ENCODE results near the gene HBG2.
"Not testable (repeated sequence)": the region's sequence is repeated elsewhere in the genome, so short reads cannot be mapped to it uniquely, and the experiment has no call there.

Gene HBG2

GRCh38 chr11:5254646-5255413, at the start of gene HBG2:
Gene HBG2 (minus strand): TSS chr11:5254781. CDS start chr11:5254728, 53 bp downstream.
- not testable (repeated sequence) for DNase-seq

- no peak for DNase-seq
Observed at GRCh38 chr11:5304046-5304445, 49.5 kb upstream of the HBG2 start.

- no peak for DNase-seq
Observed at GRCh38 chr11:5303626-5304025, 49.0 kb upstream of the HBG2 start.

GRCh38 chr11:5301846-5302245, 47.3 kb upstream of the HBG2 start, which contains the start of gene OR51B4:
Gene OR51B4 (minus strand): TSS chr11:5301946. CDS start chr11:5301946, 0 bp downstream.
- no peak for DNase-seq

GRCh38 chr11:5300251-5300650, 45.7 kb upstream of the HBG2 start:
- no peak for DNase-seq

- no peak for DNase-seq
Observed at GRCh38 chr11:5298451-5298850, 43.9 kb upstream of the HBG2 start.

- no peak for DNase-seq
Observed at GRCh38 chr11:5297721-5298323, 43.2 kb upstream of the HBG2 start.

- DNase-seq, result not testable (repeated sequence)
Observed at GRCh38 chr11:5294342-5294995, 39.9 kb upstream of the HBG2 start.

GRCh38 chr11:5293028-5293427, 38.4 kb upstream of the HBG2 start:
- no peak for DNase-seq

- DNase-seq, result no peak
Observed at GRCh38 chr11:5291207-5291838, 36.7 kb upstream of the HBG2 start.

- no peak for DNase-seq
Observed at GRCh38 chr11:5290106-5290505, 35.5 kb upstream of the HBG2 start.

GRCh38 chr11:5289696-5290095, 35.1 kb upstream of the HBG2 start:
- no peak for DNase-seq

GRCh38 chr11:5288906-5289550, 34.4 kb upstream of the HBG2 start:
- no peak for DNase-seq

GRCh38 chr11:5288108-5288905, 33.7 kb upstream of the HBG2 start:
- DNase-seq, result no peak

- no peak for DNase-seq
Observed at GRCh38 chr11:5286901-5287300, 32.3 kb upstream of the HBG2 start.

GRCh38 chr11:5286351-5286750, 31.8 kb upstream of the HBG2 start:
- DNase-seq, result no peak

GRCh38 chr11:5285703-5286340, 31.2 kb upstream of the HBG2 start:
- DNase-seq, result no peak

GRCh38 chr11:5284637-5285036, 30.1 kb upstream of the HBG2 start:
- no peak for DNase-seq

GRCh38 chr11:5283882-5284281, 29.3 kb upstream of the HBG2 start:
- DNase-seq, result no peak

GRCh38 chr11:5283086-5283485, 28.5 kb upstream of the HBG2 start:
- DNase-seq, result no peak

- DNase-seq, result no peak
Observed at GRCh38 chr11:5282628-5283027, 28.0 kb upstream of the HBG2 start.

- no peak for DNase-seq
Observed at GRCh38 chr11:5281596-5281995, 27.0 kb upstream of the HBG2 start.
